ENCODE results near the gene ZSWIM7.
"Not testable (repeated sequence)": the region's sequence is repeated elsewhere in the genome, so short reads cannot be mapped to it uniquely, and the experiment has no call there.

ZSWIM7 gene

DNA sequence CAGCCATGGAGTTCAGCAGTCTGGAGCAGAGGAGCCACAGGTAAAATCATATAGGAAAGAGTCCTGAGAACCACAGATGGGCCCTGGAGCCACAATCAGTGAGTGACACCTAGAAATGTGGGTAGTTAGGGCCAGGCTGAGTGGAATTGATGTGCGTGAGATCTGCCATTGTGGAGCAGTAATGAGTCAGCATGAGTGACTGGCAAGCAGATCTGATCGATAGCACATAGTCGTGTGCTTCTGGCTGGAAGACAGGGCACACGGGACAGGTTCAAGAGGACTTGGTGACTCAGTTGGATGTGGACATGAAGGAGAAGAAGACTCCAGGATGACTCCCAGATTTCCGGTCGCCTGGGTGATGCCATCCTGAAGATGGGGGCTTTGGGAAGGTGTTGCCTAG, 42.3 kb downstream of the ZSWIM7 start:
- no peak for DNase-seq (ENCODE audit: low read depth)

DNA sequence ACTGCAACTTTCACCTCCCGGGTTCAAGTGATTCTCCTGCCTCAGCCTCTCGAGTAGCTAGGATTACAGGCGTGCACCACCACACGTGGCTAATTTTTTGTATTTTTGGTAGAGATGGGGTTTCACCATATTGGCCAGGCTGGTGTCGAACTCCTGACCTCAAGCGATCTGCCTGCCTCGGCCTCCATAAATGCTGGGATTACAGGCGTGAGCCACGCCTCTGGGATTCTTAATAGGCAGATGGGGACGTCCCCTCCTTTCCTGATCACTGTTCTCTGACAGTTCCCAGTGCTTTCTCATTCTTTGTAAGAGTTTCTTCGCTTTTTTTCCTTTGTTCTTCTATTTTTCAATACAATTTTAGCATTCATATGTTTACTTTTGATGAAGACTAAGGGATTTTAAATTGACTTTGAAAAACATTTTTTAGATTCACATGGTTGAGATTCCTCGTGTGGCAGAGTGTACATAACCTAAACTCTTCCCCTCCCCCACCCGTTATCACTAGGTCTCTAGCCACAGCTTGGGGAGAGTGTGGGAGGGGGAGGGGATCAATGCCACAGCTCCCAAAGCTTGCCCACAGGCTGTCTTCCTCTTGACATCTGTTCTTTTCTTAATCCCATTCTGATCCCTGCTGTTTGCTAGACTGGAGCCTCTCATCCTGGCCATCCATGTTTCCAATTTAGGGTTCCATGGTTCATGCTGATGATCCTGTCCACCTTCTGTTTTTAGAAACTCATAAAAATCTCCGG, 43.5 kb downstream of the ZSWIM7 start:
- no peak for DNase-seq (ENCODE audit: low read depth)

DNA sequence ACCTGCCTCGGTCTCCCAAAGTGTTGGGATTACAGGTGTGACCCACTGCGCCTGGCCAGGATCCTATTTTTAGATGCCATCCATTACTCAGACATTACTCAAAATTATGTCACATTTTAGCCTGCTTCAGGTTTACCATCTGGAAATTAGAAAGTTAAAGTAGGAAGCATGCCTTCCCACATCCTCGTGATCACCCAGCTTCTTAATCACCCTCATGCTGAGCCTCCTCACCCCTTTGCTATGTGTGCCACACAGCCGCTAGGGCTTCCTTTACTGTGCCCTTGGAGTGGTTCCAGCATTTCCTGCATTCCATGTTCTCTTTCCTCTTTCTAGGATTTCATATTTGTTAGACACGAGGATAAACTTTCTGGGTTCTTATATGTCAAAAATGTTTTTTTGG, 45.3 kb downstream of the ZSWIM7 start:
- DNase-seq (ENCODE audit: low read depth) = no peak

DNA sequence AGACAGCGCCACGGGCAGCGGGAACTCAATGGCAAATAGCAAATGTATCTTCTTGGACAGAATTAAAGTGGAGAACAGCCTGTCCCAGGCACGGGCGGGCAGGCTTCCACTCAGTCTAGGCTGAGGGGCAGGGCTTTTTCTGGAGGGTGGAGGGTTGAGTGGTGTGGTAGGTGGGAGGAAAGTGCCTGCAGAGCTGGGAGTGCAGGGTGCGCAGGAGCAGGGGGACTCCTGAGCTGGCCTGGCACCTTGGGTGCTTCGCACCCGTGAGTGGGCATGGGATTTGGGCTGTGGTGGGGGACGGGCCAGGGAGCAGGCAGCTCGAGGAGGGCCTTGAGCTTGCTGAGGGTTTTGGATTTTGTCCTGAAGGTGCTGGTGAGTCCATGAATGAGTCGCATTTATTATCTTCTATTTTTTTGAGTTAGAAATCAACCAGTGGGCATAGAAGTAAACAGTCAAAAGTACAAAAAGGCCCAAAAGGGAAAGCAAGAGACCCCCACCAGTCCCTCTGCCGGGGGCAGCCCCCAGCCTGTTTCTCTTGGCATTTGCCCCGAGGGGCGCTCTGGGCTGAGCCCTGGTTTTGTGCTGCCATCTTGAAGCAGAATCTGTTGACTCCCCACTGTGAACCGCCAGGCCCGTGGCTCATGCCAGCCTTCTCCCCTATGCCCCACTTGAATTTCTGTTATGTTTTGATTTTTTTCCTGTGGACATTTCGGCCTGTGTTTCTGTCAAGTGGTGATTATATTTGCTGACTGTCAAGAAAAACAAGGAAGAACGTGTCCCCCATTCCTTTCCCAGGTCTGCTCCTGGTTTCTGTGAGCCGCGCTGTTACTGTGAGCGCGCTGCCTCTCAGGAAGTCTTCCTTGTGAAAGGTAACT, 46.4 kb downstream of the ZSWIM7 start:
- DNase-seq (ENCODE audit: low read depth) = no peak

DNA sequence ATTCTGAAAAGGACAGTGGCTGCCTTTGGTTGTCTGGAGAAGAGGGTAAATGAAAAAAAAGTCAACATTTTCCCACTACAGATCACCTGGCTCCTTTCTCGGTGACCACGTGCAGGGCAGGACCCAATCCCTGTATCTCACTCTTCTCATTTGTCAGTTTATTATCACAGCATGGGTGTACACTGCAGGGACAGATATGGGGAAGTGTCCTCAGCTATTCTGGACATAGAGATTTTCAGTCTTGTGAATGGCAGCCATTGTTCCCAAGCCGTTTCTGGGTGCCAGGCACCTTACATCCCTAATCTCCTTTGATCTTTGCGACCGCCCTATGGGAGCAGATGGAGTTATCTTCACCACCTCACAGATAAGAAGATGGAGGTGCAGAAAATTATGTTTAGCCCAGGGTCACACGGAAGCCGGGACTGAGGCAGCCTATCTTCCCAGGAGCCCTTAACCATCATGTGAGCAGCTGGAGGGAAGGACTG, 47.4 kb downstream of the ZSWIM7 start:
- DNase-seq (ENCODE audit: low read depth) = no peak

DNA sequence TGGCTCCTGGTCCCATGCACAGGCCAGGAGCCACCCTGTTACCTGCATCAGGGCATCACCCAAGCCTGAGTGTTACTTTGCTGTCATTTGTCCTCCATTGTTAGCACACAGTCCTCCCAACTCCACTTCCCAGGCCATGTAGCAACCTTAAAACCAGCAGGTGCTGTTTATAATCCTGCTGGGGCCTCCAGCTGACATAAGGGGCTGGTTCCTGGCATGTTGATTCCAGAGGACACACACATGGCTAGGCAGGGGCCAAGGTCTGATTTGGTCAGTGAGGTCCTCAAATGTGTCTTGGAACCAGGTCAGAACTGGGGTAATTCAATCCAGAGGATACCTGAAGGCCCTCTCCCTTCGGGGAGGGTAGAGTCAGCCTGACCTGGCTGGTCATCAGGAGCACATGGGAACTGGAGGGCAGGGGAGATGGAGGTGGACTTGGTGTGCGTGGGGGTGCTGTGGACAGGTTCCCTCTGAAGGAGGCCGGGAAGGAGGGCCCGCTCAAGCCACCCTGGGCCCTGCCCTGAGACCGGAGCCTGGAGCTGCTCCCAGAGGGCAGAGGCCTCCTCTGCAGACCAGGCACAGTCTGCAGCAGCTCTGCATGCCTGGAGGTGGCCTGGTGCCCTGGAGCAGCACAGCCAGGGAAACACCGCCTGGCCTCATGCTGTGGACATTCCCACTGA, 48.0 kb downstream of the ZSWIM7 start:
- no peak for DNase-seq (ENCODE audit: low read depth)

DNA sequence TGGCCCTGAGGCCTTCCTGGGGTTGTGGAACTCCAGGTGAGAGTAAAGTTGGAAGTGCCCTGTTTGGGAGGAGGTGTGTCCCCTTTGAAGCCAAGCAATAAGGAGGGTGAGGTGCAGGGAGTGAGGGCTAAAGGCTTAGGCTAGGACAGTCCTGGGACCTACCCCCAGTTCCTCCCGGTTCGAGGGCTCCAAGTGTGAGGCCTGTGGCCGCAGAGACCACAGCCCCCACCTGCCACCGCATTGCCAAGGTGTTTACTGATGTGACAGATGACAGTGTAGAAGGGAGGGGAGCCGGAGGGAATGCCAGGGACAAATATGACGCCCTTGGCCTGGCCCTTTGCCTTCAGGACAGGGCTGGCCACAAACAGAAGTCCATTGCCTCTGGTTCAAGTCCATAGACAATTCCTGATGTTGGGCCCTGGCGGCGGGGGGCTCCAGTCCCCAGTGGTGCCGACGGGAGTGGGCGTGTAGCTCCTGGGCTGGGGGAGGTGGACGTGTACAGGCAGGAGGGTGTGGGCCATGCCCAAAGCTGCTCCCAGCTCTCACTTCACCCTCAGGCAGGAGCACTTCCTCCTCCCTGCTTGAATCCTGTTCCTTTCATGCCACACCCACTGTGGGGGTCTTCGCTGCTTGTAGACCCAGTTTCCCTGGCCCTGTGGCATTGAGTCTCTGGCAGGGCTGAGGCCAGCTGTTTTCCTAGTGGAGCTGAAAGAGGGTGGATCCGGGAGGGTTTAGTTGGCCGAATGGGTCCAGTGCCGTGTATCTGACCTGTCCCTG, 51.3 kb downstream of the ZSWIM7 start:
- no peak for DNase-seq (ENCODE audit: low read depth)

DNA sequence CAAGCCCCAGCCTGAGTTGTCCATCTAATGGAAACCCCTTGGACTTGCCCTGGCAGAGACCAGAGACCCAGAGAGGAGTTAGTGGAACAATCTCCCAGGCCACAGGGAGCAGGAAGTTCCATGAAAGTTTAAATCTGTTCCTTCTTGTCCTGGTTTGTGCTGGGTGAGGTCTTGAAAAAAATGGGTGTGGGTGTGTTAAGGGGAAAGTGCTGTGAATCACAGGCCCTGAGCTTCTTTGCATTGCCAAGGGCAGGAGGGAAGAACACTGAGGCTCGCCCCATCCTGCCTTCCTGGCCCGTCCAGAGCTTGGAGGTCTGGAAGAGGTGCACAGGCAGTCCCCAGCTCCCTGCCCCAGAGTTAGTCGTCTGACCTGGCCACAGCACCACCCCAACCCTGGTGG, 52.2 kb downstream of the ZSWIM7 start:
- no peak for DNase-seq (ENCODE audit: low read depth)

DNA sequence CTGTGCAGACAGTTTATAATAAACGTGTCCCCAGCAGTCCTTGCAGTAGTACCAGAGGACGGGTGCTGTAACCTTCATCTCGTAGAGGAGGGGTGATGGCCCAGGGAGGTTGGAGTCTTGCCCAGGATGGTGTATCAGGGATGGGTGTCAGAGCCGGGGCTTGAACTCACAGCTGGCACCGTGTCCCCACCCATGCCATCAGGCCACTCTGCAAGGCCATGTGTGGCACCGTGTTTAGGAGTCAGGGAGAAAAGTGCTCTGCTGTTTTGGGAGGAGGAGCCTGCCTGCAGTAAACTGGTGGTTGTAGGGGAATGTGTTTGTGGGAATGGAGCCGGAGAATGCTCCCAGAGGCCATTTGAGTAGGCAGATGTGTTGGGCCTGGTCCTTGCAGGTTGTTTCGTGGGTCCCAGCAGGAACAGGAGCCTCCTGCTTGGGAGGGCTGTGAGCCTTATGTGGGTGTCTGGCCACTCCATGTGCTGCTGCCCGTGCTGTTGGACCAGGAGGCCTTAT, 52.8 kb downstream of the ZSWIM7 start:
- DNase-seq (ENCODE audit: low read depth) = no peak

DNA sequence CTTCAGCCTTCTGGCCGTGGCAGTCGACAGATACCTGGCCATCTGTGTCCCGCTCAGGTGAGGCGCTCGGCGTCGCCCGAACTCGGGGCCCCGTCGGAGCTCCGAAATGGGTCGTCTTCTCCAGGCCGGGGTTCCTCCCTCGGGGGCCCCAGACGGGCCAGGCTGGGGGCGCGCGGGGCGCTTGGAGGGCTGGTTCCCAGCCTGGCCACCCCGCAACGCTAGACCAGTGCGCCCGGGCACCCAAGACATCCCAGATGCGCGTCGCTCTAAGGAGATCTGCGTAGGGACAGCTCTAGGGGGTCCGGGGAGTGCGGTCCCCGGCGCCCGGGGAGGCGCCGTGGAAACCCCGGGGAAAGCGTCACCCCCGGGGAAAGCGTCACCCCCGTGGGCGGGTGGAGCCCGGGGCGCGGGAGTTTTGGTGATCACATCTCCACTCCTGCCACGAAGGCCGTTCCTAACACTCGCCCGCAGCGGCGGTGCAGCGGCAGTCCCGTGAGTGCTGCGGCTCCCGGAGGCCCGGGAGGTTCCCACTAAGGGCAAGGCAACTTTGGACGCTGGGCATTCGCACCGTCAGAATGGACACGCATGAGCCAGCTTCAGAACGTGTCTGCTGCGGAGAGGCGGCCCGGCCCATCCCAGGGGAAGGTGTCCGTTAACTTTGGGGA, 53.8 kb downstream of the ZSWIM7 start:
- no peak for DNase-seq (ENCODE audit: low read depth)

DNA sequence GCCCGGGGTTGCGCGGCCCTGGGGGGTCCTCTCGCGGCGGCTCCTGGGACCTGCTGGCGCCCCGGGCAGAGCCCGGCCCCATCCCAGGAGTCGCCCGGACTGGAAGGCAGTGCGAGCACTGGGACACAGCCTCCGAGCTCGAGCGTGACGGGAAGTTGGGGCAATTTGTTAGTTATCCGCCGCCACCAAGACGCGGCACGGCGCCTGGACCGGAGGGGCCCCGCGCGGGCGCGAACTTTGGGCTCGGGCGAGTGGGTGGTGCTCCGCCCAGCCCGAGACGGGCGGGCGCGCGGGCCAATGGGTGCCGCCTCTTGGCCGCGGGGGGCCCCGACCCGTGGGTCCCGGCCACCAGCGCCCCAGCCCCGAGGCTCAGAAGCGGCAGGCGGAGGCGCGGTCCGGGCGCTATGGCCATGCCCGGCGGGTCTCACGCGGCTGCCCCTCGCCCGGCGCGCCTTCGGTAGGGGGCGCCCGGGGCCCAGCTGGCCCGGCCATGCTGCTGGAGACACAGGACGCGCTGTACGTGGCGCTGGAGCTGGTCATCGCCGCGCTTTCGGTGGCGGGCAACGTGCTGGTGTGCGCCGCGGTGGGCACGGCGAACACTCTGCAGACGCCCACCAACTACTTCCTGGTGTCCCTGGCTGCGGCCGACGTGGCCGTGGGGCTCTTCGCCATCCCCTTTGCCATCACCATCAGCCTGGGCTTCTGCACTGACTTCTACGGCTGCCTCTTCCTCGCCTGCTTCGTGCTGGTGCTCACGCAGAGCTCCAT, 54.6 kb downstream of the ZSWIM7 start, which contains the start of gene ADORA2B:
TSS of gene ADORA2B (plus strand) at position 372 of the 768 bp plus-strand sequence. CDS start at position 491, 119 bp downstream.
- peak; percentile 39 for DNase-seq (ENCODE audit: low read depth)

DNA sequence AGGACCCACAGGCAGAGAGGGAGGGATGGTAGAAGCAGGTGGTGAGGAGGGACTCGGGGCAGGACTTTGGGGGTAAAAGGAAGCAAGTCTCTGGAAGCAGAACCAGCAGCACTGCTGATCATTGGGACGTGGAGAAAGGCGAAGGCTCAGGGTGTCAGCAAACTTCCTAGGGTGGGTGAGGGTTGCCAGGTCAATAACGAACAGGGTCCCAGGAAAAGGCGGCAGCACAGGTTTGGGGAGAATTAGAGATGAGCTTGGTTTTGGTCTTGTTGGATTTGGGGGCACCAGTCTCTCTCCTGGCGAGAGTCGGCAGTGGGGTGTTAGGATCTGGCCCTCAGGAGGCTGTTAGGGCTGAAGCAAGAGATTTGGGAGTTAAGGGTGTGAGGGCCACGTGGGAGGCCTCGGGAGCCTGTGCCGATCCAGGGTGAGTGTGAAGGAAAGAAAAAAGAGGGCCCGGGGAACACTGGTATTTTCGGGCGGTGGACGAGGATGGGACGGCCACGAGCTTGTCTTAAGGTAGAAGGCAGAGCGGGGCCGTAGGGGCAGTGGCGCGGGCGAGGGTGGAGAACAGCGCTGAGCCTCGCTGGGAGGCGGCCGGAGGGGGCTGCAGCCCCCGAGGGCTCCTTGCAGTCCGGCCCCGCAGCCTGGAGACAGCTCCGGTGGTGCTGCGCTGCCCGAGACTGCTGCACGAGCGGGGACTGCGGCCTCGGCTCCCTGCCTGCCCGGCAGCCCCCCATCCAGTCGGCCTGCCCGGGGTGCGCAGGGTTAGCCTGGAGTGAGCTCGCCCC, 55.3 kb downstream of the ZSWIM7 start:
- no peak for DNase-seq (ENCODE audit: low read depth)

DNA sequence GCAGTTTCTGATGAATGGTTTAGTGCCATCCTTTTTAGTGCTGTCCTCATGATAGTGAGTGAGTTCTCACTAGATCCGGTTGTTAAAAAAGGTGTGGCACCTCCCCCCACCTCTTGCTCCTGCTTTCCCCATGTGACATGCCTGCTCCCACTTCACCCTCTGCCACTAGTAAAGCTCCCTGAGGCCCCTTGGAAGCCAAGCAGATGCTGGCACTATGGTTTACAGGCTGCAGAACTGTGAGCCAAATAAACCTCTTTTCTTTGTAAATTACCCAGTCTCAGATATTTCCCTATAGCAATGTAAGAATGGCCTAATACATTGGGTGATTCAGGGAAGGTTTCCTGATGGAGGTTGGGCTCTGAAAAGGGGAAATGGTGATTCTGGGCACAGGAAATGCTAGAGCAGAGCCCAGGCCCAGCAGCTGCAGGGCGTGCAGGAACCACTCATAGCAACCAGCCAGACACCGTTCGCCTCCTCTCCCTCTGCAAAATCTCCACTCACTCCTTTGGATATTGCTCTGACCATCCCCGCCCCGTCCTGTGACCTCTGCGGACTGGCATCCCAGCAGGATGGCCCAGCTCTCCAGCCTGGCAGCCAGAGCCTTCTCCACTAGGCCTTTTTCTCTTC, 57.2 kb downstream of the ZSWIM7 start:
- DNase-seq (ENCODE audit: low read depth) = no peak

DNA sequence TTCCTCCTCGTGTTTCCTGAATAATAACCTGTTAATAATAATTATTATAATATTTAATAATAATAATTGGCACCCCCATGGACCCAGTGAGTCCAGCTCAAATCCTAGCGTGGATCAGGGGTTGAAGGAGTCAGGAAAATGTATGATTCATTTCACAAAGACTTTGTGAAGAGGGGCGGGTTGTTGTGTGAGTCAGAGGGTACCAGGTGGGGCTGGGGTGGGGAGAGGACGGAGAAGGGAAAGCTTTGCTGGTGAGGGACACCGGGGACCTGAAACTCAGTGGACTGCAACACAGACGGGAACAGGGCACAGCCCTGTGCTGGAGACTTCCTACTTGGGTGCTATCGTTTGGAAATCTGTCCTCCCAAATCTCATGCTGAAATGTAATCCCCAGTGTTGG, 57.7 kb downstream of the ZSWIM7 start:
- no peak for DNase-seq (ENCODE audit: low read depth)

DNA sequence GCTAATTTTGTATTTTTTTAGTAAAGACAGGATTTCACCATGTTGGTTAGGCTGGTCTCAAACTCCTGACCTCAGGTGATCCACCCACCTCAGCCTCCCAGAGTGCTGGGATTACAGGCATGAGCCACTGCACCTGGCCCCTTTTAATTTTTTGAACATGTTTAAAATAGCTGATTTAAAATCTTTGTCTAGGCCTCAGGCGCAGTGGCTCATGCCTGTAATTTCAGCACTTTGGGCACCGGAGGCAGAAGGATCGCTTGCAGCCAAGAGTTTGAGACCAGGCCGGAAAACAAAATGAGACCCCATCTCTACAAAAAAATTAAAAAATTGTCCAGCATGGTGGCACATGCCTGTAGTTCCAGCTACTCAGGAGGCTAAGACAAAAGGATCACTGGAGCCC, 63.0 kb downstream of the ZSWIM7 start:
- DNase-seq (ENCODE audit: low read depth) = not testable (repeated sequence)

DNA sequence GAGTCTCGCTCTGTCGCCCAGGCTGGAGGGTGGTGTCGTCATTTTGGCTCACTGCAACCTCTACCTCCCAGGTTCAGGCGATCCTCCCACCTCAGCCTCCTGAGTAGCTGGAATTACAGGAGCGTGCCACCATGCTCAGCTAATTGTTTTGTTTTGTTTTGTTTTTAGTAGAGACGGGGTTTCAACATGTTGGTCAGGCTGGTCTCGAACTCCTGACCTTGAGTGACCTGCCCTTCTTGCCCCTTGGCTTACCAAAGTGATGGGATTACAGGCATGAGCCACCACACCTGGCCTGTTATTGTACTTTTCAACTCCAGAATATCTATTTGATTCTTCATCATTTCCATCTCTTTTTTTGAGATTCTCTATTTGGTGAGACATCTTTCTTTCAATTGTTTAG, 63.6 kb downstream of the ZSWIM7 start:
- no peak for DNase-seq (ENCODE audit: low read depth)

DNA sequence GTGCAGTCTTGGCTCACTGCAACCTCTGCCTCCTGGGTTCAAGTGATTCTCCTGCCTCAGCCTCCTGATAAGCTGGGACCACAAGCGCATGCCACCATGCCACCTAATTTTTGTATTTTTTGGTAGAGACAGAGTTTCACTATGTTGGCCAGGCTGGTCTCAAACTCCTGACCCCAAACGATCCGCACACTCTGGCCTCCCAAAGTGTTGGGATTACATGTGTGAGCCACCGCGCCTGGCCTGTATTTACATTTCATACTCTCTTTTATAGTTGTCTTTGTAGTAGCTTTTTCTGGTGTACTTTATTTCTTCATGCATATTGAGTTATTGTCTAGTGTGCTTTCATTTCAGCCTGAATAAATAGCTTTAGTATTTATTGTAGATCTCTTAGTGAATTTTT, 64.6 kb downstream of the ZSWIM7 start:
- DNase-seq (ENCODE audit: low read depth) = no peak

DNA sequence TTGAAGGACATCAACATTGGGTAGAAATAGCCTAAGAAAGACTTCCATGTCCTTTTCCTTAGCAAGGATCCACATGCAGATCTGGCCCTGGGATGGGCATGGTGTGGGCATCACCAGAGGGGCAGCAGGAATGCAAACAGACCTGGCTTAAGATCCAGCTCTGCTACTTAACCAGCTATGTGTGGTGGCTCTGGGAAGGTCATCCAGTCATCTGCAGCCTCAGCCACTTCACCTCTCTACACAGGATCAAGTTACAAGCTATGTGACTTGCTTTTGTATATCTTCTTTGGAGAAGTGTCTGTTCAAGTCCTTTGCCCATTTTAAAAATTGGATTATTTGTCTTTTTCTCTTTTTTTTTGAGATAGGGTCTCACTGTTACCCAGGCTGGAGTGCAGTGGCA, 68.1 kb downstream of the ZSWIM7 start:
- DNase-seq (ENCODE audit: low read depth) = no peak

DNA sequence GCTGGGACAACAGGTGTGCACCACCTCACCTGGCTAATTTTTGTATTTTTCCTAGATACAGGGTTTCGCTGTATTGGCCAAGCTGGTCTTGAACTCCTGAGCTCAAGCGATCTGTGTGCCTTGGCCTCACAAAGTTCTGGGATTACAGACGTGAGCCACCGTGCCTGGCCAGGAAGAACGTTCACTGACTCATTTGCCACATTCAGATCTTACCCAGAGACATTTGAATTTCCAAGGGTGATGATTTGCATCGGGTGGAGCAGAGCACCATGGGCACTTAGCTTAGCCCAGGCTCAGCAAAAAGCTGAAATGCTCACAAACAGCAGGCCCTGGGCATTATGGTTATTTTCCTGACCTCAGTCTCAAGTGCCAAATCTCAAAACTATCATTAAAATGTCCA, 69.1 kb downstream of the ZSWIM7 start:
- no peak for DNase-seq (ENCODE audit: low read depth)

All from activated T-cell treated with anti-CD3 and anti-CD28 coated beads for 24 hours (primary cell).